ENCODE measurements around the gene MAD1L1. TPM values are rescaled to one million over a fixed set of nuclear protein-coding genes. Genes with fewer than 3 reads are reported as not detected.

The MAD1L1 gene
- total and polyA plus RNA-seq, 2 of the 8 experiments (the other 6 are each of a cell fraction or from before 2014, with no cell fraction given): 40.4 to 44.6 TPM

- Histone ChIP-seq H2BK12ac (ENCODE audit: low read depth, low read length) (no peak overlapping the region), H2AK5ac (ENCODE audit: low read depth, low read length) (no peak overlapping the region), H2BK20ac (ENCODE audit: low read length) (no peak overlapping the region), H3K9me3 (ENCODE audit: insufficient read depth in 2 of 2, low read depth in 1 of 2, low read length in 1 of 2) (peaks cover 0 to under 1% of the 10 kb centered on the region in 2 experiments; a peak in 1 of 4 replicates), H4K20me1 (replicated peaks in 1 of 2; ENCODE audit: control insufficient read depth in 1 of 2, insufficient read depth in 2 of 2, low read length in 2 of 2) (peaks cover 0 to 6% of the 10 kb centered on the region in 2 experiments), H3K56ac (replicated peaks; ENCODE audit: insufficient read length, low read depth, low read length) (no peak overlapping the region), H3K79me1 (ENCODE audit: low read depth, low read length) (peaks cover 5% of the 10 kb centered on the region), H4K5ac (ENCODE audit: insufficient read length, low read depth, low read length) (no peak overlapping the region), H4K8ac (ENCODE audit: extremely low read depth, insufficient read depth, low read length) (no peak overlapping the region), H4K91ac (replicated peaks; ENCODE audit: insufficient read length, low read length) (no peak overlapping the region), H3K4me3 (ENCODE audit: extremely low read depth in 1 of 4, insufficient read depth in 2 of 4, low read depth in 3 of 4, low read length in 4 of 4) (no peak overlapping the region), H3K36me3 (ENCODE audit: control insufficient read depth in 2 of 4, insufficient read depth in 4 of 4, low read length in 3 of 4) (no peaks in the 10 kb centered on the region; a peak in 1 of 8 replicates), H3K9ac (replicated peaks in 1 of 4; ENCODE audit: extremely low read depth in 1 of 4, low read depth in 3 of 4, low read length in 3 of 4) (no peak overlapping the region), H3K14ac (ENCODE audit: insufficient read length) (no peak overlapping the region), H3K79me2 (ENCODE audit: control insufficient read depth in 1 of 2, insufficient read depth in 2 of 2, low read length in 2 of 2) (no peaks in the 10 kb centered on the region), H3K4me2 (ENCODE audit: insufficient read depth in 1 of 2, low read depth in 2 of 2, low read length in 2 of 2) (no peak overlapping the region), H3K23ac (ENCODE audit: insufficient read length) (no peak overlapping the region), H3K27ac (ENCODE audit: low read depth, low read length) (no peak overlapping the region), H2AFZ (ENCODE audit: low read length) (no peak overlapping the region), H3K27me3 (replicated peaks in 1 of 4; ENCODE audit: control insufficient read depth in 3 of 4, extremely low read depth in 1 of 4, insufficient read depth in 3 of 4, low read length in 3 of 4) (no peaks in the 10 kb centered on the region), H3K23me2 (ENCODE audit: low read depth, low read length) (no peaks in the 10 kb centered on the region), H3K4ac (replicated peaks; ENCODE audit: insufficient read length, low read depth, low read length) (no peak overlapping the region), H3K18ac (ENCODE audit: extremely low read depth, low read length) (no peak overlapping the region), H2BK120ac (replicated peaks; ENCODE audit: low read depth, low read length) (no peak overlapping the region), H3K4me1 (replicated peaks in 1 of 4; ENCODE audit: control insufficient read depth in 3 of 4, insufficient read depth in 4 of 4, low read length in 3 of 4) (no peaks in the 10 kb centered on the region), H2BK15ac (ENCODE audit: low read length) (no peak overlapping the region), H2BK5ac (ENCODE audit: low read depth, low read length) (no peak overlapping the region)
- FAIRE-seq (no peak), DNase-seq (ENCODE audit: low read depth in 1 of 2, low spot score in 2 of 2) (no peak)
- 83% methylated on average over 12 of the region's 12 CpGs; no CpG with 5 or more reads in 1 of the 2 experiments for WGBS, 2 experiments (ENCODE audit: extremely low coverage in 1 of 2, insufficient coverage in 1 of 2, insufficient read length in 1 of 2, insufficient replicate concordance in 2 of 2, low coverage in 1 of 2, low lambda C conversion rate in 2 of 2, missing lambda C conversion rate in 1 of 2)
- TF ChIP-seq, protein P1, sequence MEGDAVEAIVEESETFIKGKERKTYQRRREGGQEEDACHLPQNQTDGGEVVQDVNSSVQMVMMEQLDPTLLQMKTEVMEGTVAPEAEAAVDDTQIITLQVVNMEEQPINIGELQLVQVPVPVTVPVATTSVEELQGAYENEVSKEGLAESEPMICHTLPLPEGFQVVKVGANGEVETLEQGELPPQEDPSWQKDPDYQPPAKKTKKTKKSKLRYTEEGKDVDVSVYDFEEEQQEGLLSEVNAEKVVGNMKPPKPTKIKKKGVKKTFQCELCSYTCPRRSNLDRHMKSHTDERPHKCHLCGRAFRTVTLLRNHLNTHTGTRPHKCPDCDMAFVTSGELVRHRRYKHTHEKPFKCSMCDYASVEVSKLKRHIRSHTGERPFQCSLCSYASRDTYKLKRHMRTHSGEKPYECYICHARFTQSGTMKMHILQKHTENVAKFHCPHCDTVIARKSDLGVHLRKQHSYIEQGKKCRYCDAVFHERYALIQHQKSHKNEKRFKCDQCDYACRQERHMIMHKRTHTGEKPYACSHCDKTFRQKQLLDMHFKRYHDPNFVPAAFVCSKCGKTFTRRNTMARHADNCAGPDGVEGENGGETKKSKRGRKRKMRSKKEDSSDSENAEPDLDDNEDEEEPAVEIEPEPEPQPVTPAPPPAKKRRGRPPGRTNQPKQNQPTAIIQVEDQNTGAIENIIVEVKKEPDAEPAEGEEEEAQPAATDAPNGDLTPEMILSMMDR (IDR thresholded peaks at IDR 0.05; ENCODE audit: control extremely low read depth in 1 of 3, insufficient read depth in 1 of 3, low read depth in 1 of 3, low read length in 3 of 3): peak; percentile 49 to 57 (median 54)
- TF ChIP-seq RAD21 (IDR thresholded peaks at IDR 0.05 in 1 of 2, conservative IDR thresholded peaks at IDR 0.05 in 1 of 2; ENCODE audit: low read depth in 2 of 2, low read length in 2 of 2) (peak; percentile 68 to 70), POLR2A (IDR thresholded peaks at IDR 0.05; ENCODE audit: control extremely low read depth in 1 of 2, low read depth in 2 of 2, low read length in 2 of 2) (no peak), EGR1 (IDR thresholded peaks at IDR 0.05; ENCODE audit: borderline replicate concordance, low read depth, low read length) (peak; percentile 33; the same call in 1 of the 2 replicates)
- TF ChIP-seq, protein P2, sequence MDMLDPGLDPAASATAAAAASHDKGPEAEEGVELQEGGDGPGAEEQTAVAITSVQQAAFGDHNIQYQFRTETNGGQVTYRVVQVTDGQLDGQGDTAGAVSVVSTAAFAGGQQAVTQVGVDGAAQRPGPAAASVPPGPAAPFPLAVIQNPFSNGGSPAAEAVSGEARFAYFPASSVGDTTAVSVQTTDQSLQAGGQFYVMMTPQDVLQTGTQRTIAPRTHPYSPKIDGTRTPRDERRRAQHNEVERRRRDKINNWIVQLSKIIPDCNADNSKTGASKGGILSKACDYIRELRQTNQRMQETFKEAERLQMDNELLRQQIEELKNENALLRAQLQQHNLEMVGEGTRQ (IDR thresholded peaks at IDR 0.05; ENCODE audit: low read length): peak; percentile 31; the same call in 1 of the 2 replicates
- POLR2A ChIA-PET (ENCODE audit: partially characterized antibody): no interaction called here
- CTCF ChIA-PET (ENCODE audit: partially characterized antibody): interaction anchor here (2.2 kb wide), 1 partner anchor 158 kb away, joined by 8 read pairs; no protein-coding TSS in a partner anchor
Measured at GRCh38 chr7:1925349-1925748, 307.4 kb downstream of the MAD1L1 start.
